Measurements from ENCODE around the gene DDX3X.
"Not testable (repeated sequence)": the region's sequence is repeated elsewhere in the genome, so short reads cannot be mapped to it uniquely, and the experiment has no call there.

Gene DDX3X

GRCh38 chrX:41329101-41329500 lies 4.9 kb upstream of the DDX3X start:
- no peak for DNase-seq

DNA sequence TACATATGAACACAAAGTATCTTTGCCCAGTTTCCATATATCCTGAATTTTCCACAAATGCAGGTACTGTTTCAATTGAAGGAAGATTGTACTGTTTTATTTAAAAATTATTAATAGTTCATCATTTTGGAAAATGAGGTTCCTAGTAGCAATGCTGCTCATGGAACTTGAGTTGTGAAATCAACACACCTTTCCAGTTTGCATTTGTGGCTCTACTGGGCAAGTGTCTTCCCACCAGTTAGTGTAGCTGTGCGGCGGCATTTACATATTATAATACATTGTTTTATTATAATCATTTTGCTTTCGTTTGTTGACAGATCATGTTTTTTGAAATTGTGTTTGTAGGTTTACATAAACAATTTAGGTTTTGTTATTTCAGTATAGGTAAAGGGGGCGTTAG lies 2.0 kb upstream of the DDX3X start:
- DNase-seq, result no peak

DNA sequence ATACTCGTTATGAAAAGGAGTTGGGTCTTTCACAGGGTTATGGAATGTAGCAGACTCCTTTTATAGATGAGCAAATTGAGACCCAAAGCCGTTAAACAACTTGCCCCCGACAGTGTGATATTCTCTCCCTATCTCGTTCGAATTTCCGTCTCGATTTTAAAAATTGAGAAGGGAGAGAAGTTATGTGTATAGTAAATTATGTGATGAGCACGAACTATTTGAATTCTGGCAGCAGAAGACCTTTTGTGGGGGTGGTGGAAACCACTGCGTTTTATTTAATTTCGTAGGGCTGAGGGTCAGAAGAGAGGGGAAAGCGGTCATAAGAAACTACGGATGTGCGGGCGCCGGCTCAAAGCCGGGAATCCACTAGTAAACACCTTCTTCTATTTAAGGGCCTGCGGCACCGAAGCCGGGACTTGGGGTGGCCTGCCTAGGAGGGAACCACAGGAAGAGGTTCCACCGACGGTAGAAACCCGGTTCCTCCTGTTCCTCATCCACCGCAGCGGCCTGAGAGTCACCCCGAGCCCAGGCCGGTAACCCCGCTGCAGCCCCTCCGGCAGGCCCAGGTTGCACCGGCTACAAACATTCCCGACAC lies 1.5 kb upstream of the DDX3X start:
- no peak for DNase-seq

DNA sequence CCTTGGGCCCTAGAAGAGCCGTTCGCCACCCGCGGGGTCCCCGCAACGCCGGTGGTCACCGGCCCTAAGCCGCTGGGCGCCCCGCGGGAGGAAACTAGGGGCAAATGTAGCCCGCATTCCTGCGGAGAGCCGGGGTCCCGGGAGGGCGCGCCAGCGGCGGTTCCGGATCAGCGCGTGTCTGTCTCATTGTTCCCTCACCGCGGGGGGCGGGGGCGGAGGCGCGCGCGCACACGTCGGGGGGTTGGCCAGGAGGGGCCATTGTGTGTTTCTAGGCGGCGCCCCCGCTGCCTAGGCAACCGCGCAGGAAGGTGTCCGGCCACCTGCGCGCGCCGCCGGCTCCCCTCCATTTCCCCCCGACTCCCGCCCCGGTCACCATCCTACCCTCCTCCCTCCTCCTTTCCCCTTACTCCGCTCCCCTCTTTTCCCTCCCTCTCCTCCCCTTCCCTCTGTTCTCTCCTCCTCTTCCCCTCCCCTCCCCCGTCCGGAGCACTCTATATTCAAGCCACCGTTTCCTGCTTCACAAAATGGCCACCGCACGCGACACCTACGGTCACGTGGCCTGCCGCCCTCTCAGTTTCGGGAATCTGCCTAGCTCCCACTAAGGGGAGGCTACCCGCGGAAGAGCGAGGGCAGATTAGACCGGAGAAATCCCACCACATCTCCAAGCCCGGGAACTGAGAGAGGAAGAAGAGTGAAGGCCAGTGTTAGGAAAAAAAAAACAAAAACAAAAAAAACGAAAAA lies 789 bp upstream of the DDX3X start:
- DNase-seq, result peak; percentile 90

- peak; percentile 87 for DNase-seq
Observed at GRCh38 chrX:41334363-41335197, 618 bp downstream of the DDX3X start.

DNA sequence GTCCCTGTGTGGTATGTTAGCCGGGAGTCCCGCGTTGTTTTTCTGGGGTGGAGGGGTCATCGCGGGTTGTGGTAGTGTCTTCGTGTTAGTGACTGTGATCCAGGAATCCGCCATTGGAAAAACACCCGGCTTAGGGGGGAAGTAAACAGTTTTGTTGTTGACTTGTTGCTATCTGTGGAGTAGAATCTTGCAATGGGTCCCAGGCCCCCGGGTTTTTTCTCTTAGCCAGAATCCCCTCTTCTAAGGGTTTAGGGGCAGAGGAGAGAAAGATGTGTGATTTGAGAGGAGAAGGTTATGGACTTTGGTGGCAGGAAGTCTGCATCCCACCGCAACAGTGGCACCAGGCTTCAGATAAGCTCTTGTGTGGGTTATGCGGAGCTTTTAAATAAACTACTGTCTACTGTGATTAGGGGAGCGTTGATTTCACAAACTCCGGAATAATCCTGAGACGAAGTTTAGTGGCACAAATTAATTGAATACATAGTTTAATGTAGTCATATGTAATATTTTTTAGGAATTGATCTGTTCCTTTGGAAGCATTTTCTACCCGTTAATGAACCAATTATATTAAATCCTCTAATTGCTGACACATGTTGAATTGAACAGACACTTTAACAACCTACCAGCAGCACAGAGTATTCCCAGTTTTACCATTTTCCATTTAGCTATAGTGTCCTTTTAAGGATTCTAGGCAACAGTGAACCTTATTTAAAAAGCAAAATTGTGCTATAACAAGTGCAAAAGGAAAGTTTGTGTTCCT lies 1.4 kb downstream of the DDX3X start:
- DNase-seq, result no peak

- no peak for DNase-seq
Observed at GRCh38 chrX:41335958-41336331, 2.0 kb downstream of the DDX3X start.

GRCh38 chrX:41336447-41336846 lies 2.5 kb downstream of the DDX3X start:
- DNase-seq, result no peak

GRCh38 chrX:41337140-41337539 lies 3.2 kb downstream of the DDX3X start:
- no peak for DNase-seq

DNA sequence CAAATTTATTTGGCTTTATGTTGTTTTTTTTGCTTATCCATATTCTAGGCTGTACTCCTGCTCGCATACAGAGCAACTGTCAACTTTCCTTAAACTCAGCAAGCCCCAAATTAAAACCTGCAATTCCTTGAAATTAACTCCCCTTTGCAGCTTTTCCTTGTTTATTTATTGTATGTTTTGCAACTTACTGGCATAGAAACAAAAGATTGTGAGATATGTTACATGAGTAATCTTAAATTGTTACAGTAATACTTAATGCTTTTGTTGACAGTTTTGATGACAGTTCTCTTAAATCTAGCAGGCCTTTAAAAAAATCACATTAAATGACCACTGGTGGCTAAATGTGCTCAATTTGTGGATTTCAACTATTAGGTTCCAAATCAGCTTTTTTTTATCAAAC lies 4.5 kb downstream of the DDX3X start:
- DNase-seq, result no peak

- DNase-seq, result no peak
Observed at GRCh38 chrX:41339148-41339547, 5.2 kb downstream of the DDX3X start.

DNA sequence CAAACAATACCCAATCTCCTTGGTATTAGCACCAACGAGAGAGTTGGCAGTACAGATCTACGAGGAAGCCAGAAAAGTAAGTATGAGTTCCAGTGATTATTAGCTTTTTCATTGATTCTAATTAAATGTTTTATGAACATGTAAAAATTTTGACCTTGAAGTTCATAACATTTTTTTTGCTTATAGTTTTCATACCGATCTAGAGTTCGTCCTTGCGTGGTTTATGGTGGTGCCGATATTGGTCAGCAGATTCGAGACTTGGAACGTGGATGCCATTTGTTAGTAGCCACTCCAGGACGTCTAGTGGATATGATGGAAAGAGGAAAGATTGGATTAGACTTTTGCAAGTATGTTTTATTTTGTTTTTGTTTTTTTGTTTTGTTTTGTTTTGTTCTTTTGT lies 10.1 kb downstream of the DDX3X start:
- DNase-seq, result no peak

GRCh38 chrX:41347186-41347585 lies 13.2 kb downstream of the DDX3X start:
- no peak for DNase-seq

- no peak for DNase-seq
Observed at GRCh38 chrX:41348551-41348950, 14.6 kb downstream of the DDX3X start.

DNA sequence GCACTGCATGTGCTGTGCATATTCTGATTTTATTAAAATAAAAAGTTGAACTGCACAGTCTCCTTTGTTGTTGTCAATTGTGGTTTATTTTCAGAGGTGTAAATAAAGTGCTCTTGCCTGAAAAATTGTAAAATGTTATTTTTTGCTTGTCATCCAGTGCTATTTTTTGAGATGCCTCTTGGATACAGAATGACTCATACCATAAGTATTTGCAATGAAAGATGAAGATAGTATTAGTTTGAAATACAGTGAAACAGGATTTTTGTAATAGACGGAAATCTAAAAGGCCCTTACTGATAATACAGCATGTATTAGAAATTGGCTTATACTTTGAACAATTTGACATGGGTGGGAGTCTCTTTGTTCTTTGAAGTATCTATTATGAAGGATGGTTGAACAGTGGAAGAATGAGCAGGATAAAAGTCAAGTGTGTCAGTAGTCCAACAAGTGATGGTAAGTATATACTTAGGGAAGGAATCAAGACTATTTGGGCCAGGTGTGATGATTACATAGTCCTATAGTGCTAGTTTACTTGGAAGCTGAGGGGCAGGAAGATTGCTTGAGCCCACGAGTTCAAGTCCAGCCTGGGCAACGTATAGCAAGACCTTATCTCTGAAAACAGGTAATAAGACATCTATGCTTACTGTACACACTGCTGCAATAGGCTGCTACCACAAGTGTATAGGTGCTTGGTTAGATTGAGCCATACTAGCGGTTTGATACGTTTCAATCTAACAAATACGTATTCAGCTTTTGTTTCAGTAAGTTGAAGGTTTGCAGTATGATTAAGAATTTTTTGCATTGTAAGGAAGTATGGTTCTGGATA lies 16.4 kb downstream of the DDX3X start:
- no peak for DNase-seq

DNA sequence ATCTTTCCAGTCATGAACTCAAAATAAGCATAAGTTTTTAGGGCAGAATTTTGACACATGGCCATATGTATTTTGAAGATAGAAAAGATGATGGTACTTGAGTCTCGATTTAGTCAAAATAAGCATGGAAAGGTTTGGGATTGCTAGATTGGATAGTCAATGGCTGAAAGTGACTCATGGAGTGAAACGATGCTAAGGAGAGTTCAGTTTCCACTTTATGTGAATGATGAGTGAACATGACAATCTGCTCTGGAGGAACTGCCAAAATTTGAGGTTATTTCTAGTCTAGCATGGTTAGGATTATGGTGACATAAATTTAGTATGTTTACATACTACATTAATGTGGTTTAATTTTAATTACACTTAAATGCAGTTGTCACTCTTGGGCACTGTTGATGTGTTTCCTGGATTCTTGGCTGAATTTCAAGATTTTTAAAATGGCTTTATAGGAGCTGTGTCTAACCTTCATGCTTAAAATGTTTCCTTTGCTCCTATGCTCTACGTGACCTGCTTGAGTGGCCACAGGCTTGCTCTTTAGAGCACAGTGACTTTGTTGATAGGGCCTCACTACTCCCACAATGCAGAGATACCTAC lies 17.1 kb downstream of the DDX3X start:
- DNase-seq, result no peak

- no peak for DNase-seq
Observed at GRCh38 chrX:41351923-41352322, 18.0 kb downstream of the DDX3X start.

- DNase-seq, result no peak
Observed at GRCh38 chrX:41352329-41352838, 18.4 kb downstream of the DDX3X start.

DNA sequence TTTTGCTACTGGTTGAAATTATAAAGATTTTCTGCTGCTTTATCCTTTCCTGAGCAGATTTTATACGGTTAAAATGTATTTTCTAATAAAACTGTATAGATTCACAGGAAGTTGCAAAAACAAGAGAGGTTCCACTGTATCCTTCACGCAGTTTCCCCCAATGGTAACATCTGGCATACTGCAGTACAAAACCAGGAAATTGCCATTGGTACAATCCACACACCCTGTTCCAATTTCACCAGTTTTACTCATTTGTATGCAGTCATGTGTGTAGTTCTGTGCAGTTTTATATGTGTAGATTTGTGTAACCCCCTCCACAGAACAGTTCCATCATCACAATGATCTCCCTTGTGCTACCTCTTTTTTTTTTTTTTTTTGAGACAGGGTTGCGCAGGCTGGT lies 20.0 kb downstream of the DDX3X start:
- no peak for DNase-seq

DNA sequence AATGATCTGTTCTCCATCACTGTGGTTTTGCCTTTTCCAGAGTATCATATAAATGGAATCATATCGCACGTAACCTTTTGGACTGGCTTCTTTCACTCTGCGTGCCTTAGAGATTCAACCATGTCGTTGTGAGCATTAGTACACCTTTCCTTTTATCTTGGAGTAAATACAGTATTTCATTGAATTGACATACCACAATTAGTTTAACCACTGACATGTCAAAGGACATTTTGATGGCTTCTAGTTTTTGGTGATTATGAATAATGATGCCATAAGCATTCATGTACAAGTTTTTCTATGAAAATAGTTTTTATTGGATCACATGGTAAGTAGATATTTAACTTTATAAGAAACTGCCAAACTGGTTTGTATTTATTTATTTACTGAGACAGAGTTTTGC lies 35.2 kb downstream of the DDX3X start:
- DNase-seq, result no peak

GRCh38 chrX:41371575-41371974 lies 37.6 kb downstream of the DDX3X start:
- not testable (repeated sequence) for DNase-seq
